HepG2 (cell line): ENCODE measurements around the gene ZBTB1. TPM values are rescaled to one million over a fixed set of nuclear protein-coding genes. Genes with fewer than 3 reads are reported as not detected.

Experiments used
- ATAC-seq: fragments of 200-7000 bp; cut with Tn5 transposase; 3 replicates; pipeline ENCODE4 v1.9.1; 2020; ENCODE audit warnings: mild to moderate bottlenecking, moderate library complexity
- BruUV-seq: library from RNA; stranded (reverse); fragments of 400-500 nt; replicated peaks from 2 replicates; lab custom pipeline; 2021; lab: Mats Ljungman, UMichigan
- CTCF ChIA-PET: fragments of 300-600 bp; formaldehyde crosslinking; extraction: SDS; loops from one replicate; lab custom pipeline; 2021; ENCODE audit warnings: low total read pairs, inconsistent platforms, low intra/inter-chr PET ratio; lab: Yijun Ruan, JAX
- POLR2A ChIA-PET: fragments of 350-600 bp; sonication (Branson Sonifier 250); formaldehyde crosslinking; loops from one replicate; lab custom pipeline; 2020; ENCODE audit warnings: antibody characterized with exemption, inconsistent platforms; lab: Yijun Ruan, JAX
- DNase-seq: peaks from one replicate; pipeline ENCODE4 v3.0.0-alpha.2; 2015; ENCODE audit warnings: low spot score
- FAIRE-seq: peaks from 3 replicates; lab custom pipeline; 2011; peaks lifted over from hg19 to GRCh38; lab: Jason Lieb, UNC
- H2AFZ ChIP-seq: one replicate; pipeline ENCODE4 v1.6.1; 2011; ENCODE audit warnings: low read length, inconsistent platforms
- H3K27ac ChIP-seq: fragments of 300-600 bp; 3 replicates; pipeline ENCODE4 v1.8.0; 2011; ENCODE audit warnings: mixed run types, mild to moderate bottlenecking, mixed read lengths, low read length, inconsistent platforms; ENCODE audit not compliant: insufficient read depth; ENCODE audit errors: extremely low read length
- H3K27me3 ChIP-seq, 2 experiments: fragments of 200-600 bp in 1 of 2; 2 replicates in 1 of 2; 3 replicates in 1 of 2; pipeline versions ENCODE4 v1.6.0 to v1.8.0; 2011; ENCODE audit warnings: low read length in 2 of 2, mild to moderate bottlenecking in 2 of 2, moderate library complexity in 2 of 2, inconsistent platforms in 1 of 2; ENCODE audit not compliant: insufficient read depth in 2 of 2, control insufficient read depth in 1 of 2
- H3K36me3 ChIP-seq, 2 experiments: fragments of 200-600 bp in 1 of 2; replicated peaks in 1 of 2; 2 replicates in 1 of 2; 3 replicates in 1 of 2; pipeline versions ENCODE4 v1.5.1 to v1.8.0; 2011; ENCODE audit warnings: low read length in 2 of 2, inconsistent platforms in 1 of 2; ENCODE audit not compliant: insufficient read depth in 2 of 2, control insufficient read depth in 1 of 2
- H3K4me1 ChIP-seq: 2 replicates; pipeline ENCODE4 v1.5.1; 2012; ENCODE audit warnings: low read length, inconsistent platforms; ENCODE audit not compliant: insufficient read depth
- H3K4me2 ChIP-seq: 2 replicates; pipeline ENCODE4 v1.6.0; 2011; ENCODE audit warnings: low read depth, low read length, inconsistent platforms
- H3K4me3 ChIP-seq, 3 experiments: fragments of 200-600 bp in 1 of 3; sonication (generic), shearing (Covaris generic) in 1 of 3; replicated peaks in 1 of 3; 2 replicates each; pipeline ENCODE4 v1.5.1; 2011 to 2016; ENCODE audit warnings: low read length in 3 of 3, inconsistent platforms in 2 of 3, low read depth in 2 of 3, mild to moderate bottlenecking in 2 of 3, control low read depth in 1 of 3, mixed read lengths in 1 of 3; ENCODE audit not compliant: insufficient read depth in 1 of 3
- H3K79me2 ChIP-seq: one replicate; pipeline ENCODE4 v1.6.1; 2011; ENCODE audit warnings: low read length, inconsistent platforms; ENCODE audit not compliant: insufficient read depth
- H3K9ac ChIP-seq: 2 replicates; pipeline ENCODE4 v1.6.0; 2011; ENCODE audit warnings: mild to moderate bottlenecking, low read depth, low read length, inconsistent platforms; ENCODE audit not compliant: insufficient read depth
- H3K9me3 ChIP-seq: 2 replicates; pipeline ENCODE4 v1.5.1; 2012; ENCODE audit warnings: mild to moderate bottlenecking, low read length
- H4K20me1 ChIP-seq: 2 replicates; pipeline ENCODE4 v1.6.0; 2011; ENCODE audit warnings: inconsistent platforms, mild to moderate bottlenecking, low read length, moderate library complexity; ENCODE audit not compliant: insufficient read depth
- DDIT3 ChIP-seq: sonication (generic); formaldehyde crosslinking; IDR thresholded peaks from 2 replicates; pipeline ENCODE4 v1.4.0; 2020; ENCODE audit warnings: mild to moderate bottlenecking, missing genetic modification reagents
- HNRNPK ChIP-seq: fragments of 200-400 bp; formaldehyde crosslinking; IDR thresholded peaks from 2 replicates; pipeline ENCODE4 v1.6.1; 2018; ENCODE audit warnings: low read length, low read depth, moderate library complexity, mild to moderate bottlenecking; ENCODE audit not compliant: poor library complexity, severe bottlenecking
- JUNB ChIP-seq: sonication (generic); formaldehyde crosslinking; IDR thresholded peaks from 2 replicates; pipeline ENCODE4 v1.8.0; 2022; ENCODE audit warnings: missing genetic modification reagents, mild to moderate bottlenecking, borderline replicate concordance
- KDM5A ChIP-seq: fragments of 200-600 bp; sonication (generic); IDR thresholded peaks from 2 replicates; pipeline ENCODE4 v1.7.0; 2018; ENCODE audit warnings: antibody characterized with exemption, mild to moderate bottlenecking, low read length, borderline replicate concordance
- NFE2L1 ChIP-seq: sonication (generic); formaldehyde crosslinking; IDR thresholded peaks from 2 replicates; pipeline ENCODE4 v1.4.0; 2020; ENCODE audit warnings: missing genetic modification reagents, mild to moderate bottlenecking, borderline replicate concordance
- NR0B2 ChIP-seq: sonication (generic); formaldehyde crosslinking; IDR thresholded peaks from 2 replicates; pipeline ENCODE4 v1.4.0; 2020; ENCODE audit warnings: mild to moderate bottlenecking, missing genetic modification reagents
- POLR2A ChIP-seq, 2 experiments: IDR thresholded peaks; 2 replicates each; pipeline ENCODE4 v1.6.1; 2011; ENCODE audit warnings: low read depth in 2 of 2, low read length in 2 of 2, mild to moderate bottlenecking in 1 of 2, moderate library complexity in 1 of 2; ENCODE audit not compliant: insufficient read depth in 1 of 2
- PREB ChIP-seq: sonication (generic); formaldehyde crosslinking; IDR thresholded peaks from 2 replicates; pipeline ENCODE4 v1.4.0; 2020; ENCODE audit warnings: missing genetic modification reagents
- RARG ChIP-seq: sonication (generic); formaldehyde crosslinking; IDR thresholded peaks from 2 replicates; pipeline ENCODE4 v1.4.0; 2020; ENCODE audit warnings: low read depth, mild to moderate bottlenecking, missing genetic modification reagents
- RFXANK ChIP-seq: IDR thresholded peaks from 2 replicates; pipeline ENCODE4 v1.6.1; 2016
- SIX4 ChIP-seq: sonication (generic); formaldehyde crosslinking; IDR thresholded peaks from 2 replicates; pipeline ENCODE4 v1.4.0; 2020; ENCODE audit warnings: missing genetic modification reagents
- TFDP2 ChIP-seq: sonication (generic); formaldehyde crosslinking; IDR thresholded peaks from 2 replicates; pipeline ENCODE4 v1.4.0; 2020; ENCODE audit warnings: missing genetic modification reagents
- ZFP36L2 ChIP-seq: sonication (generic); formaldehyde crosslinking; IDR thresholded peaks from 2 replicates; pipeline ENCODE4 v1.4.0; 2020; ENCODE audit warnings: missing genetic modification reagents
- ZFYVE20 ChIP-seq: sonication (generic); formaldehyde crosslinking; IDR thresholded peaks from 2 replicates; pipeline ENCODE4 v1.8.0; 2023; ENCODE audit warnings: low read depth, mild to moderate bottlenecking, moderate library complexity, missing genetic modification reagents, borderline replicate concordance
- ZNF501 ChIP-seq: sonication (generic); formaldehyde crosslinking; IDR thresholded peaks from 2 replicates; pipeline ENCODE4 v1.5.1; 2020; ENCODE audit warnings: mild to moderate bottlenecking, moderate library complexity, missing genetic modification reagents
- ZNF619 ChIP-seq: sonication (generic); formaldehyde crosslinking; IDR thresholded peaks from 2 replicates; pipeline ENCODE4 v1.4.0; 2020; ENCODE audit warnings: mild to moderate bottlenecking, missing genetic modification reagents
- ZNF670 ChIP-seq: sonication (generic); formaldehyde crosslinking; IDR thresholded peaks from 2 replicates; pipeline ENCODE4 v1.8.0; 2022; ENCODE audit warnings: mild to moderate bottlenecking, missing genetic modification reagents, borderline replicate concordance
- ZNF747 ChIP-seq: sonication (generic); formaldehyde crosslinking; IDR thresholded peaks from 2 replicates; pipeline ENCODE4 v1.8.1; 2023; ENCODE audit warnings: missing genetic modification reagents, mild to moderate bottlenecking, borderline replicate concordance
- ZNF850 ChIP-seq: sonication (generic); formaldehyde crosslinking; conservative IDR thresholded peaks from 2 replicates; pipeline ENCODE4 v1.9.0; 2021; ENCODE audit warnings: mild to moderate bottlenecking, missing genetic modification reagents
- ZSCAN21 ChIP-seq: sonication (generic); formaldehyde crosslinking; IDR thresholded peaks from 2 replicates; pipeline ENCODE4 v1.8.0; 2022; ENCODE audit warnings: mild to moderate bottlenecking, missing genetic modification reagents, moderate library complexity, borderline replicate concordance
- WGBS: methylation state at CpG from one replicate; pipeline ENCODE4 v1.1.6; 2017; ENCODE audit warnings: low lambda C conversion rate; 5-methylcytosine and 5-hydroxymethylcytosine counted together
- in situ Hi-C: cut with HindIII; loops from 2 replicates; pipeline ENCODE4 v1.10.0; 2017; ENCODE audit warnings: low pct_unique_long_range_greater_than_20kb; ENCODE audit not compliant: extremely low pct_ligation_motif_present
- intact Hi-C: fragments of 100-400 bp; cut with micrococcal nuclease; formaldehyde crosslinking; loops from one replicate; pipeline ENCODE4 v1.10.0; 2022; ENCODE audit not compliant: unreplicated experiment
- polyA plus RNA-seq, 8 experiments: library from polyadenylated mRNA; depleted of rRNA in 3 of 8; stranded (reverse) in 7 of 8; unstranded in 1 of 8; fragments of >200 nt; fragmentation: Illumina TruSeq in 4 of 8; extraction: Trizol in 4 of 8; gene quantifications; 2 replicates each; pipeline versions ENCODE4 v1.2.1 to v1.2.3, GENCODE V29; 2011 to 2016; ENCODE audit warnings: low read depth in 4 of 8, missing spikeins in 1 of 8, mixed read lengths in 1 of 8; ENCODE audit not compliant: insufficient read depth in 1 of 8
- total RNA-seq, 5 experiments: library from RNA; depleted of rRNA; stranded (reverse); fragments of >200 nt; fragmentation: Illumina TruSeq; extraction: Trizol; gene quantifications; 2 replicates each; pipeline ENCODE4 v1.2.3, GENCODE V29; 2016; ENCODE audit warnings: low read depth in 1 of 5
- TF ChIP-seq, protein P1 (sequence below): sonication (generic); formaldehyde crosslinking; IDR thresholded peaks from 2 replicates; pipeline ENCODE4 v1.4.0; 2020; ENCODE audit warnings: missing genetic modification reagents

ZBTB1 gene
- total and polyA plus RNA-seq, 2 of the 13 experiments (the other 11 are each of a cell fraction or from before 2014, with no cell fraction given), result 18.8 to 22.6 TPM

- TF ChIP-seq ZNF747 (no peak), RFXANK (no peak), ZFYVE20 (no peak)
Measured at GRCh38 chr14:64520699-64521098, 16.1 kb downstream of the ZBTB1 start (continued).

DNA sequence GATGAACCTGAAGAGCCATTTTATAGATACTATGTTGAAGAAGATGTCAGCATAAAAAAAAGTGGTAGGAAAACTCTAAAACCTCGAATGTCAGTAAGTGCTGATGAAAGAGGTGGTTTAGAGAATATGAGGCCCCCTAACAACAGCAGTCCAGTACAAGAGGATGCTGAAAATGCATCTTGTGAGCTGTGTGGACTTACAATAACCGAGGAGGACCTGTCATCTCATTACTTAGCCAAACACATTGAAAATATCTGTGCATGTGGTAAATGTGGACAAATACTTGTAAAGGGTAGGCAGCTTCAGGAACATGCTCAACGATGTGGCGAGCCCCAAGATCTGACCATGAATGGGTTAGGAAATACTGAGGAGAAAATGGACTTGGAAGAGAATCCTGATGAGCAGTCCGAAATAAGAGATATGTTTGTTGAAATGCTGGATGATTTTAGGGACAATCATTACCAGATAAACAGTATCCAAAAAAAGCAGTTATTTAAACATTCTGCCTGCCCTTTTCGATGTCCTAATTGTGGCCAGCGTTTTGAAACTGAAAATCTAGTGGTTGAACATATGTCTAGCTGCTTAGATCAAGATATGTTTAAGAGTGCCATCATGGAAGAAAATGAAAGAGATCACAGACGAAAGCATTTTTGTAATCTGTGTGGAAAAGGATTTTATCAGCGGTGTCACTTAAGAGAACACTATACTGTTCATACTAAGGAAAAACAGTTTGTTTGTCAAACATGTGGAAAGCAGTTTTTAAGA, 18.2 kb downstream of the ZBTB1 start:
- Histone ChIP-seq H3K36me3 (peaks cover 7 to 21% of the 10 kb centered on the region in 2 experiments; a peak in 3 of 5 replicates), H3K4me1 (no peaks in the 10 kb centered on the region), H3K9ac (no peak overlapping the region), H2AFZ (no peak overlapping the region), H3K79me2 (peaks cover 8% of the 10 kb centered on the region), H3K4me3 (no peak overlapping the region), H3K27ac (no peak overlapping the region), H3K27me3 (no peaks in the 10 kb centered on the region), H3K4me2 (no peak overlapping the region), H3K9me3 (no peaks in the 10 kb centered on the region), H4K20me1 (no peaks in the 10 kb centered on the region)
- intact Hi-C loops, result no loop called here
- WGBS, result 95% methylated on average over 9 of the region's 9 CpGs
- ChIA-PET CTCF (no interaction called here), POLR2A (interaction anchor here (1.4 kb wide), 1 partner anchor 18 kb away, joined by 3 read pairs; the partner anchor contains the start of gene ZBTB1)
- TF ChIP-seq PREB (CRISPR knock-in tag), result no peak
- no peak for TF ChIP-seq NR0B2 (CRISPR knock-in tag)
- no peak for TF ChIP-seq SIX4 (CRISPR knock-in tag)
- TF ChIP-seq DDIT3 (CRISPR knock-in tag), result no peak
- no peak for TF ChIP-seq HNRNPK
- TF ChIP-seq ZNF850, result no peak
- TF ChIP-seq JUNB, result no peak
- TF ChIP-seq, protein P1, sequence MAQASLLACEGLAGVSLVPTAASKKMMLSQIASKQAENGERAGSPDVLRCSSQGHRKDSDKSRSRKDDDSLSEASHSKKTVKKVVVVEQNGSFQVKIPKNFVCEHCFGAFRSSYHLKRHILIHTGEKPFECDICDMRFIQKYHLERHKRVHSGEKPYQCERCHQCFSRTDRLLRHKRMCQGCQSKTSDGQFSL, result no peak
- TF ChIP-seq RARG (CRISPR knock-in tag), result no peak
- no peak for TF ChIP-seq ZSCAN21 (CRISPR knock-in tag)
- TF ChIP-seq ZNF619 (CRISPR knock-in tag), result no peak
- TF ChIP-seq ZNF670 (CRISPR knock-in tag), result no peak
- TF ChIP-seq TFDP2 (CRISPR knock-in tag), result no peak
- no peak for TF ChIP-seq NFE2L1
- no peak for TF ChIP-seq KDM5A
- no peak for TF ChIP-seq ZFP36L2 (CRISPR knock-in tag)
- TF ChIP-seq POLR2A (IDR thresholded peaks at IDR 0.05; ENCODE audit: insufficient read depth in 1 of 2, low read depth in 2 of 2, low read length in 2 of 2), result no peak
- TF ChIP-seq ZNF501 (CRISPR knock-in tag), result no peak
- no peak for DNase-seq
- no peak for ATAC-seq
- FAIRE-seq, result no peak
- in situ Hi-C loops, result no loop called here
- TSS peak; percentile 32 for BruUV-seq
